Measurements from ENCODE around the gene FCGBP. TPM values are rescaled to one million over a fixed set of nuclear protein-coding genes. Genes with fewer than 3 reads are reported as not detected.

Gene FCGBP
- total RNA-seq, 1 donor from 2014 or later, result 0.54 TPM

DNA sequence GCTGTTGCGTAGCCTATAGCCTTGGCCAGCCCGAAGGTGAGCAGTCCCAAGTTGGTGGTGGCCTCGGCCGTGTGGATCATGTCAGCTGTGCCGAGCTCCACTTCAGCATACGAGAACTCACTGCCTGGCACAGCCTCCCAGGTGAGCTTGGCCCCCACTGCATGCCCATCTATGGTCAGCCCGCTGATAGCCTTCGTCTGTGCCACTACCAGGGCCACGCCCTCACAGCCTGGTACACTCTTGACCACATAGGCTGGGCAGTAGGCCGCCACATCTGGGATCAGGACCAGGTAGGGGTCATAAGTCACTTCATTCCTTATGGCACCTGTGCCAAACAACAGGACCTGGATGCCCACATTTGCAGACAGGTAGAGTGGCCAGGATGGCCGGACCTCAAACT, 7.4 kb downstream of the FCGBP start:
- H3K27me3 ChIP-seq (ENCODE audit: insufficient read depth, low read length), result no peaks in the 10 kb centered on the region
- Mint-ChIP-seq H3K36me3 (ENCODE audit: low read depth, unreplicated experiment) (no peaks in the 10 kb centered on the region), H3K27me3 (ENCODE audit: low read depth, unreplicated experiment) (peaks cover 12% of the 10 kb centered on the region), H3K4me3 (ENCODE audit: unreplicated experiment) (no peak overlapping the region), H3K27ac (ENCODE audit: unreplicated experiment) (no peak overlapping the region), H3K4me1 (ENCODE audit: low read depth, unreplicated experiment) (no peaks in the 10 kb centered on the region), H3K9me3 (ENCODE audit: unreplicated experiment) (peaks cover 2% of the 10 kb centered on the region)
- no peak for FAIRE-seq
- TF ChIP-seq, protein P1, sequence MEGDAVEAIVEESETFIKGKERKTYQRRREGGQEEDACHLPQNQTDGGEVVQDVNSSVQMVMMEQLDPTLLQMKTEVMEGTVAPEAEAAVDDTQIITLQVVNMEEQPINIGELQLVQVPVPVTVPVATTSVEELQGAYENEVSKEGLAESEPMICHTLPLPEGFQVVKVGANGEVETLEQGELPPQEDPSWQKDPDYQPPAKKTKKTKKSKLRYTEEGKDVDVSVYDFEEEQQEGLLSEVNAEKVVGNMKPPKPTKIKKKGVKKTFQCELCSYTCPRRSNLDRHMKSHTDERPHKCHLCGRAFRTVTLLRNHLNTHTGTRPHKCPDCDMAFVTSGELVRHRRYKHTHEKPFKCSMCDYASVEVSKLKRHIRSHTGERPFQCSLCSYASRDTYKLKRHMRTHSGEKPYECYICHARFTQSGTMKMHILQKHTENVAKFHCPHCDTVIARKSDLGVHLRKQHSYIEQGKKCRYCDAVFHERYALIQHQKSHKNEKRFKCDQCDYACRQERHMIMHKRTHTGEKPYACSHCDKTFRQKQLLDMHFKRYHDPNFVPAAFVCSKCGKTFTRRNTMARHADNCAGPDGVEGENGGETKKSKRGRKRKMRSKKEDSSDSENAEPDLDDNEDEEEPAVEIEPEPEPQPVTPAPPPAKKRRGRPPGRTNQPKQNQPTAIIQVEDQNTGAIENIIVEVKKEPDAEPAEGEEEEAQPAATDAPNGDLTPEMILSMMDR (IDR thresholded peaks at IDR 0.05; ENCODE audit: insufficient read depth, low read depth, low read length), result no peak
- TF ChIP-seq EZH2 (IDR thresholded peaks at IDR 0.05; ENCODE audit: insufficient read depth, low read length), result no peak
- no peak overlapping the region for H3K27ac ChIP-seq (ENCODE audit: low read depth, low read length)
- H3K4me3 ChIP-seq (ENCODE audit: insufficient read depth, low read depth, low read length), result no peak overlapping the region
- H3K9me3 ChIP-seq (ENCODE audit: insufficient read depth, low read depth, low read length), result no peaks in the 10 kb centered on the region
- no peaks in the 10 kb centered on the region for H3K79me2 ChIP-seq (ENCODE audit: insufficient read depth, low read length)
- H3K9ac ChIP-seq (ENCODE audit: low read length), result no peak overlapping the region
- H3K36me3 ChIP-seq (ENCODE audit: insufficient read depth, low read length), result no peaks in the 10 kb centered on the region
- H2AFZ ChIP-seq (ENCODE audit: low read depth, low read length), result no peak overlapping the region
- DNase-seq (ENCODE audit: low read depth), result no peak
- no peaks in the 10 kb centered on the region for H4K20me1 ChIP-seq (ENCODE audit: insufficient read depth, low read length)
- H3K4me2 ChIP-seq (ENCODE audit: low read length), result no peak overlapping the region
- no peaks in the 10 kb centered on the region for H3K4me1 ChIP-seq (ENCODE audit: insufficient read depth, low read length)

DNA sequence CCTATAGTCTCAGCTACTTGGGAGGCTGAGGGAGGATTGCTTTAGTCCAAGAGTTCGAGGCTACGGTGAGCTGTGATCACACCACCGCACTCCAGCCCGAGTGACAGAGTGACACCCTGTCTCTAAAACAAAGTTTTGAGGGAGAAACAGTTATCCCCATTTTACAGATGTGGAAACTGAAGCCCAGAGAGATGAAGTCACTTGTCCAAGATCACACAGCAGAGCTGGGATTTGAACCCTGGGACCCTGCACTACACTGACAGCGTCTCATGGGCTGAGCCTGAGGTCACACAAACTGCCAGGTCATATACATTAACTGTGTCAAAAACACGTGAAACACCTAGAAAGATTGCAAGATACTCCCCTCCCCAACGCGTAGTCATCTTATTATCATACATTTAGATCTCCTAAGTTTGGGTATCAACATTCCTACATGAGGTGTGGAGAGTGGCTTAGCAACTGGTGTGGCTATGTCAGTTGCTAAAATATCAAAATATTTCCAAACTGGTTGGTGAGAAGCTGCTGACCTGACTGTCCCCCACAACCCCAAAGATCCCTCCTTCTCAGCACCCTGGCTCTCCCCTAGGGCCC, 8.2 kb downstream of the FCGBP start:
- Histone ChIP-seq H2AFZ (ENCODE audit: low read depth, low read length) (no peak overlapping the region), H3K27me3 (ENCODE audit: insufficient read depth, low read length) (no peaks in the 10 kb centered on the region), H3K79me2 (ENCODE audit: insufficient read depth, low read length) (no peaks in the 10 kb centered on the region), H3K4me3 (ENCODE audit: insufficient read depth, low read depth, low read length) (no peak overlapping the region), H3K9me3 (ENCODE audit: insufficient read depth, low read depth, low read length) (no peaks in the 10 kb centered on the region), H3K9ac (ENCODE audit: low read length) (no peak overlapping the region), H4K20me1 (ENCODE audit: insufficient read depth, low read length) (no peaks in the 10 kb centered on the region), H3K36me3 (ENCODE audit: insufficient read depth, low read length) (no peaks in the 10 kb centered on the region), H3K4me1 (ENCODE audit: insufficient read depth, low read length) (no peaks in the 10 kb centered on the region), H3K4me2 (ENCODE audit: low read length) (no peak overlapping the region), H3K27ac (ENCODE audit: low read depth, low read length) (no peak overlapping the region)
- Mint-ChIP-seq H3K4me1 (ENCODE audit: low read depth, unreplicated experiment) (no peaks in the 10 kb centered on the region), H3K27me3 (ENCODE audit: low read depth, unreplicated experiment) (peaks cover 12% of the 10 kb centered on the region), H3K9me3 (ENCODE audit: unreplicated experiment) (peaks cover 2% of the 10 kb centered on the region), H3K36me3 (ENCODE audit: low read depth, unreplicated experiment) (no peaks in the 10 kb centered on the region), H3K4me3 (ENCODE audit: unreplicated experiment) (no peak overlapping the region), H3K27ac (ENCODE audit: unreplicated experiment) (no peak overlapping the region)
- no peak for DNase-seq (ENCODE audit: low read depth)
- FAIRE-seq, result no peak
- no peak for TF ChIP-seq EZH2 (IDR thresholded peaks at IDR 0.05; ENCODE audit: insufficient read depth, low read length)

DNA sequence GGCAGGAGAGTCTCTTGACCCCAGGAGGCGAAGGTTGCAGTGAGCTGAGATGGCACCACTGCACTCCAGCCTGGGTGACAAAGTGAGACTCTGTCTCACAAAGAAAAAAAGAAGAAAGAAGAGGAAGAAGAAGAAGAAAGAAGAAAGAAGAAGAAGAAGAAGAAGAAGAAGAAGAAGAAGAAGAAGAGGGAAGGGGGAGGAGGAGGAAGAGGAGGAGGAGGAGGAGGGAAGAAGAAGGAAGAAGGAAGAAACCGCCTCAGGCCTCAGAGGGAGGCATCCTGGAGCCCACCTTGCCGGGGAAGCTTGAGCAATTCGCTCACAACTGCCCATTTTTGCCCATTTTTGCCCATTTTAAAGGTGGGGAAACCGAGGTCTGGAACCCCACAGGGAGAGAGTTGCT, 9.5 kb downstream of the FCGBP start:
- Histone ChIP-seq H4K20me1 (ENCODE audit: insufficient read depth, low read length) (no peaks in the 10 kb centered on the region), H3K79me2 (ENCODE audit: insufficient read depth, low read length) (no peaks in the 10 kb centered on the region), H3K36me3 (ENCODE audit: insufficient read depth, low read length) (no peaks in the 10 kb centered on the region), H3K27me3 (ENCODE audit: insufficient read depth, low read length) (no peaks in the 10 kb centered on the region), H3K9me3 (ENCODE audit: insufficient read depth, low read depth, low read length) (no peaks in the 10 kb centered on the region), H3K27ac (ENCODE audit: low read depth, low read length) (no peak overlapping the region), H3K4me3 (ENCODE audit: insufficient read depth, low read depth, low read length) (no peak overlapping the region), H3K4me1 (ENCODE audit: insufficient read depth, low read length) (no peaks in the 10 kb centered on the region), H2AFZ (ENCODE audit: low read depth, low read length) (no peak overlapping the region), H3K9ac (ENCODE audit: low read length) (no peak overlapping the region), H3K4me2 (ENCODE audit: low read length) (no peak overlapping the region)
- H3K27ac Mint-ChIP-seq (ENCODE audit: unreplicated experiment), result no peak overlapping the region
- TF ChIP-seq, protein P1 (IDR thresholded peaks at IDR 0.05; ENCODE audit: insufficient read depth, low read depth, low read length), result no peak
- TF ChIP-seq EZH2 (IDR thresholded peaks at IDR 0.05; ENCODE audit: insufficient read depth, low read length), result no peak
- H3K4me3 Mint-ChIP-seq (ENCODE audit: unreplicated experiment), result no peak overlapping the region
- FAIRE-seq, result no peak
- peaks cover 2% of the 10 kb centered on the region for H3K9me3 Mint-ChIP-seq (ENCODE audit: unreplicated experiment)
- H3K27me3 Mint-ChIP-seq (ENCODE audit: low read depth, unreplicated experiment), result peaks cover 14% of the 10 kb centered on the region
- no peak for DNase-seq (ENCODE audit: low read depth)
- H3K4me1 Mint-ChIP-seq (ENCODE audit: low read depth, unreplicated experiment), result no peaks in the 10 kb centered on the region
- no peaks in the 10 kb centered on the region for H3K36me3 Mint-ChIP-seq (ENCODE audit: low read depth, unreplicated experiment)
